Astrocyte (in vitro differentiated cells and primary cell): ENCODE data around the gene VPS37B. TPM values are rescaled to one million over a fixed set of nuclear protein-coding genes. Genes with fewer than 3 reads are reported as not detected.

ENCODE experiments used
- DNase-seq: peaks from one replicate; pipeline ENCODE4 v3.0.0-alpha.2; 2010; ENCODE audit warnings: low read depth
- FAIRE-seq: peaks from 2 replicates; lab custom pipeline; 2011; peaks lifted over from hg19 to GRCh38; lab: Jason Lieb, UNC
- H2AFZ ChIP-seq: 2 replicates; pipeline ENCODE4 v1.6.0; 2012; ENCODE audit warnings: low read depth, low read length, inconsistent platforms
- H3K27ac ChIP-seq: 2 replicates; pipeline ENCODE4 v1.5.1; 2011; ENCODE audit warnings: low read depth, low read length, inconsistent platforms
- H3K27me3 ChIP-seq: 2 replicates; pipeline ENCODE4 v1.6.0; 2011; ENCODE audit warnings: low read length, inconsistent platforms; ENCODE audit not compliant: insufficient read depth
- H3K36me3 ChIP-seq: 2 replicates; pipeline ENCODE4 v1.5.1; 2011; ENCODE audit warnings: low read length, inconsistent platforms; ENCODE audit not compliant: insufficient read depth
- H3K4me1 ChIP-seq: 2 replicates; pipeline ENCODE4 v1.5.1; 2011; ENCODE audit warnings: low read length, inconsistent platforms; ENCODE audit not compliant: insufficient read depth
- H3K4me2 ChIP-seq: 2 replicates; pipeline ENCODE4 v1.6.0; 2012; ENCODE audit warnings: low read length, inconsistent platforms
- H3K4me3 ChIP-seq: 2 replicates; pipeline ENCODE4 v1.5.1; 2011; ENCODE audit warnings: low read depth, mild to moderate bottlenecking, low read length, inconsistent platforms; ENCODE audit not compliant: insufficient read depth
- H3K79me2 ChIP-seq: 2 replicates; pipeline ENCODE4 v1.6.0; 2012; ENCODE audit warnings: mild to moderate bottlenecking, low read length, inconsistent platforms; ENCODE audit not compliant: insufficient read depth
- H3K9ac ChIP-seq: 2 replicates; pipeline ENCODE4 v1.6.0; 2012; ENCODE audit warnings: mild to moderate bottlenecking, low read length, inconsistent platforms
- H3K9me3 ChIP-seq: 2 replicates; pipeline ENCODE4 v1.5.1; 2012; ENCODE audit warnings: low read depth, mild to moderate bottlenecking, low read length, inconsistent platforms; ENCODE audit not compliant: insufficient read depth
- H4K20me1 ChIP-seq: 2 replicates; pipeline ENCODE4 v1.6.0; 2012; ENCODE audit warnings: low read length, inconsistent platforms; ENCODE audit not compliant: insufficient read depth
- H3K27ac Mint-ChIP-seq: one replicate; pipeline ENCODE4 v1.8.0; 2021; ENCODE audit warnings: mild to moderate bottlenecking, mixed read lengths; ENCODE audit not compliant: unreplicated experiment
- H3K27me3 Mint-ChIP-seq: one replicate; pipeline ENCODE4 v1.8.0; 2021; ENCODE audit warnings: low read depth, mixed read lengths; ENCODE audit not compliant: unreplicated experiment
- H3K36me3 Mint-ChIP-seq: one replicate; pipeline ENCODE4 v1.8.0; 2021; ENCODE audit warnings: low read depth, mixed read lengths; ENCODE audit not compliant: unreplicated experiment
- H3K4me1 Mint-ChIP-seq: one replicate; pipeline ENCODE4 v1.8.0; 2021; ENCODE audit warnings: low read depth, mixed read lengths; ENCODE audit not compliant: unreplicated experiment
- H3K4me3 Mint-ChIP-seq: one replicate; pipeline ENCODE4 v1.8.0; 2021; ENCODE audit warnings: mild to moderate bottlenecking, moderate library complexity, mixed read lengths; ENCODE audit not compliant: unreplicated experiment
- H3K9me3 Mint-ChIP-seq: one replicate; pipeline ENCODE4 v1.8.0; 2021; ENCODE audit warnings: mild to moderate bottlenecking, mixed read lengths; ENCODE audit not compliant: unreplicated experiment
- EZH2 ChIP-seq: IDR thresholded peaks from 2 replicates; pipeline ENCODE4 v1.6.1; 2012; ENCODE audit warnings: mild to moderate bottlenecking, low read length, inconsistent platforms; ENCODE audit not compliant: insufficient read depth
- total RNA-seq: library from RNA; stranded (reverse); gene quantifications from 2 replicates; pipeline ENCODE4 v1.2.1, GENCODE V29; 2021
- TF ChIP-seq, protein P1 (sequence below): IDR thresholded peaks from 2 replicates; pipeline ENCODE4 v1.5.1; 2011; ENCODE audit warnings: low read depth, mild to moderate bottlenecking, inconsistent platforms, low read length, moderate library complexity; ENCODE audit not compliant: insufficient read depth

VPS37B gene
- total RNA-seq, 1 donor from 2014 or later, result 31.4 TPM

DNA sequence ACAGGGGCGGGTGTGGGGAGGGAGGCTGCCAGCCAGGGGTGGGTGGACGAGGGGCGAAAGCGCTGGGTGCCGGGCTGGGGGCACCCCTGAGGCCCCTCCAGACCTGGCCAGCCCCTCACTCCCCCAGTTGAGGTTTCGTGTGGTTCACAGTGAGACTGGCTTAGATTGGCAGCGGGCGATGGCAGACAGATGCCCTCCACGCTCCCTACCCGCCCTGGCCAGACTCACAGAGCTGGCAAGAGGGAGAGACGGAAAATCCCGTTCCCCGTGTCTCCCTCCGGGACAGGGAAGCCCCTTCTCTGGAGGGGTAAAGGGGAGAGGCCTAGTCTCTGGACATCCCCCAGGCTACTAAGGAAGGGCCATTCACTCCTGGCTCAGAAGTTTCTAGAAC is 33.2 kb upstream of the VPS37B start:
- H3K4me1 ChIP-seq, result no peaks in the 10 kb centered on the region
- H3K4me3 Mint-ChIP-seq, result no peak overlapping the region
- H3K27ac ChIP-seq, result no peak overlapping the region
- H3K36me3 ChIP-seq, result no peaks in the 10 kb centered on the region
- DNase-seq (no peak), FAIRE-seq (no peak)
- no peak overlapping the region for H3K9ac ChIP-seq
- H4K20me1 ChIP-seq, result no peaks in the 10 kb centered on the region
- H3K4me2 ChIP-seq, result no peak overlapping the region
- peaks cover 2% of the 10 kb centered on the region for H3K9me3 Mint-ChIP-seq
- no peaks in the 10 kb centered on the region for H3K27me3 ChIP-seq
- no peak overlapping the region for H3K27ac Mint-ChIP-seq
- peaks cover 12% of the 10 kb centered on the region for H3K36me3 Mint-ChIP-seq
- no peaks in the 10 kb centered on the region for H3K4me1 Mint-ChIP-seq
- H3K9me3 ChIP-seq, result no peaks in the 10 kb centered on the region
- TF ChIP-seq, protein P1, sequence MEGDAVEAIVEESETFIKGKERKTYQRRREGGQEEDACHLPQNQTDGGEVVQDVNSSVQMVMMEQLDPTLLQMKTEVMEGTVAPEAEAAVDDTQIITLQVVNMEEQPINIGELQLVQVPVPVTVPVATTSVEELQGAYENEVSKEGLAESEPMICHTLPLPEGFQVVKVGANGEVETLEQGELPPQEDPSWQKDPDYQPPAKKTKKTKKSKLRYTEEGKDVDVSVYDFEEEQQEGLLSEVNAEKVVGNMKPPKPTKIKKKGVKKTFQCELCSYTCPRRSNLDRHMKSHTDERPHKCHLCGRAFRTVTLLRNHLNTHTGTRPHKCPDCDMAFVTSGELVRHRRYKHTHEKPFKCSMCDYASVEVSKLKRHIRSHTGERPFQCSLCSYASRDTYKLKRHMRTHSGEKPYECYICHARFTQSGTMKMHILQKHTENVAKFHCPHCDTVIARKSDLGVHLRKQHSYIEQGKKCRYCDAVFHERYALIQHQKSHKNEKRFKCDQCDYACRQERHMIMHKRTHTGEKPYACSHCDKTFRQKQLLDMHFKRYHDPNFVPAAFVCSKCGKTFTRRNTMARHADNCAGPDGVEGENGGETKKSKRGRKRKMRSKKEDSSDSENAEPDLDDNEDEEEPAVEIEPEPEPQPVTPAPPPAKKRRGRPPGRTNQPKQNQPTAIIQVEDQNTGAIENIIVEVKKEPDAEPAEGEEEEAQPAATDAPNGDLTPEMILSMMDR, result no peak
- TF ChIP-seq EZH2, result no peak
- no peak overlapping the region for H3K4me3 ChIP-seq
- peaks cover 14% of the 10 kb centered on the region for H3K27me3 Mint-ChIP-seq
- H2AFZ ChIP-seq, result no peak overlapping the region
- no peaks in the 10 kb centered on the region for H3K79me2 ChIP-seq

DNA sequence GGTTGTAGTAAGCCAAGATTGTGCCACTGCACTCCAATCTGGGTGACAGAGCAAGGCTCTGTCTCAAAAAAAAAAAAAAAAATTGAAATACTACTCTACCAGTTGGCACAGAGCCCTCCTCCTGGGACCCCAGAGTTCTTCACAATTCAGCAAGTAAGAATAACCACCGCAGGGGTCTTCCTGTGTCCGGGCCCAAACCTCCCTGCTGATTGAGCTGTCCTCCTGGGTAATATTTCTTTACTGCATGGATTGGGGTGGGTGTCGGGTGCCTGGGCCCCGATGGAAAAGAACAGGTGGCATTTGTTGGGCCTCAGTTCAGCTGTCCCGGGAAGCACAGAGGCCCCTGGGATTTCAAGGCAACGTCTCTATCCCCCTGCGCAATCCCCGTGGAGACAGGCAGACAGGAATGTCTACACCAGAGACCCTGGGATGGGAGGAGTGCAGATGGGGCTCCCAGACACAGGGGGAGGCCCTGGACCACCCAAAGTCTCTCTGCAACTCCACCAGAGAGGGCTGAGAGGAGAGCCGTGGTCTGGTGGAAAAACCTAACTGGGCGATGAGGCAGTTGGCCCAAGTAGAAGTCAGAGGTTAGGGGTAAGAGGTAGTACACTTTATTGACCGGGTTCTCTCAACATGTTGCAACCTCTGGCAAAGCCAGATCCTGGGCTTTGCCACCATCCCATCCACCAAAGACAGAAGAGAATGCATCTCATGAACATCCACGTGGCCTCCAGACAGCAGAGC is 32.7 kb upstream of the VPS37B start:
- Histone ChIP-seq H3K36me3 (no peaks in the 10 kb centered on the region), H3K4me2 (no peak overlapping the region), H3K4me3 (no peak overlapping the region), H3K9me3 (no peaks in the 10 kb centered on the region), H3K4me1 (no peaks in the 10 kb centered on the region), H4K20me1 (no peaks in the 10 kb centered on the region), H3K79me2 (no peaks in the 10 kb centered on the region), H3K9ac (no peak overlapping the region), H3K27me3 (no peaks in the 10 kb centered on the region), H2AFZ (no peak overlapping the region), H3K27ac (no peak overlapping the region)
- no peak for DNase-seq
- Mint-ChIP-seq H3K4me3 (no peak overlapping the region), H3K27me3 (peaks cover 17% of the 10 kb centered on the region), H3K36me3 (peaks cover 12% of the 10 kb centered on the region), H3K27ac (peak overlapping the region; percentile 62), H3K9me3 (peaks cover 2% of the 10 kb centered on the region), H3K4me1 (no peaks in the 10 kb centered on the region)
- TF ChIP-seq, protein P1, result no peak
- TF ChIP-seq EZH2, result no peak
- no peak for FAIRE-seq

DNA sequence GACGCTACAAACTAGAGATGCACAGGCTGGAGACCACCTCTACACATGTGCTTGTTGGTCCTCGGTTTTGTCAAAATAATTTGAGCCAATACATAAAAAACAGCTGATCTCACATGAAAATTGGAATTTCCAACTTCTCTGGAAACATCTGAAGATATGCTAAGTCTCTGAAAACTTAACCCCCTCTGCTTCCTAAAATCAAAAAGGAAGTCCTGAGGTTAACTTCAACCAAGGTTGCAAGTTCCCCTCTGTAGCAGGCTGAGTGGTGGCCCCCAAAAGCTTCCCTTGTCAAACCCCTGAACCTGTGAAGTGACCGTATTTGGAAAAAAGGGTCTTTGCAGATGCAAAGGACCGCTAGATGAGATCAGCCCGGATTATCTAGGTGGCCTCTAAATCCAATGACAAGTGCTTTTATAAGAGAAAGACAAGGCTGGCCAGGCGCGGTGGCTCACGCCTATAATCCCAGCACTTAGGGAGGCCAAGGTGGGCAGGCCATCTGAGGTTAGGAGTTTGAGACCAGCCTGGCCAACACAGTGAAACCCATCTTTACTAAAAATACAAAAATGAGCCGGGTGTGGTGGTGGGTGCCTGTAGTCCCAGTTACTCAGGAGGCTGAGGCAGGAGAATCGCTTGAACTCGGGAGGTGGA is 32.0 kb upstream of the VPS37B start:
- H3K4me1 Mint-ChIP-seq, result no peaks in the 10 kb centered on the region
- no peaks in the 10 kb centered on the region for H3K36me3 ChIP-seq
- no peak overlapping the region for H2AFZ ChIP-seq
- H3K9me3 Mint-ChIP-seq, result peaks cover 2% of the 10 kb centered on the region
- H3K36me3 Mint-ChIP-seq, result peaks cover 10% of the 10 kb centered on the region
- no peaks in the 10 kb centered on the region for H4K20me1 ChIP-seq
- no peak for FAIRE-seq
- H3K9ac ChIP-seq, result no peak overlapping the region
- no peaks in the 10 kb centered on the region for H3K9me3 ChIP-seq
- H3K27me3 Mint-ChIP-seq, result peaks cover 17% of the 10 kb centered on the region
- DNase-seq, result no peak
- H3K27me3 ChIP-seq, result no peaks in the 10 kb centered on the region
- H3K27ac ChIP-seq, result no peak overlapping the region
- H3K4me3 ChIP-seq, result no peak overlapping the region
- H3K79me2 ChIP-seq, result no peaks in the 10 kb centered on the region
- H3K4me3 Mint-ChIP-seq, result no peak overlapping the region
- TF ChIP-seq, protein P1, result no peak
- TF ChIP-seq EZH2, result no peak
- H3K27ac Mint-ChIP-seq, result no peak overlapping the region
- no peaks in the 10 kb centered on the region for H3K4me1 ChIP-seq
- H3K4me2 ChIP-seq, result no peak overlapping the region
